H1 (cell line): ENCODE measurements around the gene RNF225. TPM values are rescaled to one million over a fixed set of nuclear protein-coding genes. Genes with fewer than 3 reads are reported as not detected.

Experiments
- CTCF ChIA-PET: fragments of 300-600 bp; sonication (Branson Sonifier 250); formaldehyde crosslinking; loops from one replicate; lab custom pipeline; 2021; ENCODE audit not compliant: partially characterized antibody; lab: Charles Lee
- POLR2A ChIA-PET: fragments of 300-600 bp; sonication (Branson Sonifier 250); formaldehyde crosslinking; loops from one replicate; lab custom pipeline; 2021; ENCODE audit warnings: inconsistent platforms; ENCODE audit not compliant: partially characterized antibody; lab: Charles Lee
- DNase-seq, 2 experiments: peaks; one replicate each; pipeline versions ENCODE4 v3.0.0 to v3.0.0-alpha.2; 2010 to 2022; ENCODE audit warnings: low spot score in 2 of 2, low read depth in 1 of 2, mixed read lengths in 1 of 2
- FAIRE-seq: peaks from 2 replicates; lab custom pipeline; 2011; peaks lifted over from hg19 to GRCh38; lab: Jason Lieb, UNC
- H2AFZ ChIP-seq: 2 replicates; pipeline ENCODE4 v1.8.1; 2012; ENCODE audit warnings: low read length, inconsistent platforms
- H2AK5ac ChIP-seq: 2 replicates; pipeline ENCODE4 v1.6.1; 2013; ENCODE audit warnings: low read depth, low read length
- H2BK120ac ChIP-seq: replicated peaks from 2 replicates; pipeline ENCODE3; 2013; ENCODE audit warnings: low read depth, low read length, inconsistent platforms
- H2BK12ac ChIP-seq: 2 replicates; pipeline ENCODE4 v1.6.1; 2013; ENCODE audit warnings: low read depth, low read length
- H2BK15ac ChIP-seq: 2 replicates; pipeline ENCODE4 v1.6.1; 2013; ENCODE audit warnings: low read length
- H2BK20ac ChIP-seq: 2 replicates; pipeline ENCODE4 v1.6.1; 2013; ENCODE audit warnings: low read length
- H2BK5ac ChIP-seq: 2 replicates; pipeline ENCODE4 v1.6.1; 2013; ENCODE audit warnings: low read depth, low read length
- H3K14ac ChIP-seq: 2 replicates; pipeline ENCODE4 v1.6.1; 2013; ENCODE audit warnings: inconsistent platforms; ENCODE audit not compliant: insufficient read length
- H3K18ac ChIP-seq: 2 replicates; pipeline ENCODE4 v1.6.1; 2013; ENCODE audit warnings: low read length; ENCODE audit errors: extremely low read depth
- H3K23ac ChIP-seq: 2 replicates; pipeline ENCODE4 v1.6.1; 2013; ENCODE audit warnings: inconsistent platforms; ENCODE audit not compliant: insufficient read length
- H3K23me2 ChIP-seq: 2 replicates; pipeline ENCODE4 v1.6.1; 2013; ENCODE audit warnings: low read depth, low read length
- H3K27ac ChIP-seq: 2 replicates; pipeline ENCODE4 v1.6.1; 2011; ENCODE audit warnings: low read depth, low read length, inconsistent platforms
- H3K27me3 ChIP-seq, 4 experiments: replicated peaks in 1 of 4; 1 replicate in 1 of 4; 2 replicates in 3 of 4; pipeline versions ENCODE4 v1.6.1 to v1.8.1; 2011 to 2013; ENCODE audit warnings: low read length in 3 of 4, mild to moderate bottlenecking in 3 of 4, inconsistent platforms in 2 of 4, mixed read lengths in 2 of 4, moderate library complexity in 1 of 4; ENCODE audit not compliant: control insufficient read depth in 3 of 4, insufficient read depth in 3 of 4; ENCODE audit errors: extremely low read depth in 1 of 4
- H3K36me3 ChIP-seq, 4 experiments: 2 replicates each; pipeline versions ENCODE4 v1.6.1 to v1.8.1; 2011 to 2013; ENCODE audit warnings: mild to moderate bottlenecking in 4 of 4, low read length in 3 of 4, moderate library complexity in 2 of 4, control low read depth in 1 of 4, inconsistent platforms in 1 of 4; ENCODE audit not compliant: insufficient read depth in 4 of 4, control insufficient read depth in 2 of 4
- H3K4ac ChIP-seq: replicated peaks from 2 replicates; pipeline ENCODE3; 2013; ENCODE audit warnings: low read length, low read depth, mixed read lengths, inconsistent platforms; ENCODE audit not compliant: insufficient read length
- H3K4me1 ChIP-seq, 4 experiments: replicated peaks in 1 of 4; 1 replicate in 1 of 4; 2 replicates in 3 of 4; pipeline versions ENCODE4 v1.6.1 to v1.8.1; 2011 to 2013; ENCODE audit warnings: low read length in 3 of 4, inconsistent platforms in 2 of 4, mixed read lengths in 1 of 4; ENCODE audit not compliant: insufficient read depth in 4 of 4, control insufficient read depth in 3 of 4
- H3K4me2 ChIP-seq, 2 experiments: 2 replicates each; pipeline versions ENCODE4 v1.6.1 to v1.8.1; 2011 to 2013; ENCODE audit warnings: low read depth in 2 of 2, low read length in 2 of 2, control low read depth in 1 of 2, inconsistent platforms in 1 of 2, mild to moderate bottlenecking in 1 of 2; ENCODE audit not compliant: insufficient read depth in 1 of 2
- H3K4me3 ChIP-seq, 4 experiments: fragments of 200-600, 300-600 bp in 1 of 4; sonication (generic), shearing (Covaris generic), sonication (Bioruptor Twin) in 1 of 4; 2 replicates each; pipeline versions ENCODE4 v1.5.1 to v1.8.1; 2011 to 2016; ENCODE audit warnings: low read length in 4 of 4, low read depth in 3 of 4, control low read depth in 2 of 4, inconsistent platforms in 2 of 4, mild to moderate bottlenecking in 2 of 4, mixed read lengths in 1 of 4, moderate library complexity in 1 of 4; ENCODE audit not compliant: insufficient read depth in 2 of 4; ENCODE audit errors: extremely low read depth in 1 of 4
- H3K56ac ChIP-seq: replicated peaks from 2 replicates; pipeline ENCODE3; 2013; ENCODE audit warnings: low read depth, mild to moderate bottlenecking, mixed read lengths, low read length, inconsistent platforms; ENCODE audit not compliant: insufficient read length
- H3K79me1 ChIP-seq: 2 replicates; pipeline ENCODE4 v1.6.1; 2013; ENCODE audit warnings: low read depth, low read length, control low read depth
- H3K79me2 ChIP-seq, 2 experiments: 2 replicates each; pipeline versions ENCODE4 v1.6.1 to v1.8.1; 2012 to 2013; ENCODE audit warnings: low read length in 2 of 2, mild to moderate bottlenecking in 2 of 2, inconsistent platforms in 1 of 2; ENCODE audit not compliant: insufficient read depth in 2 of 2, control insufficient read depth in 1 of 2
- H3K9ac ChIP-seq, 4 experiments: replicated peaks in 1 of 4; 1 replicate in 1 of 4; 2 replicates in 3 of 4; pipeline versions ENCODE4 v1.6.1 to v1.8.1; 2011 to 2013; ENCODE audit warnings: low read depth in 3 of 4, low read length in 3 of 4, control low read depth in 2 of 4, mild to moderate bottlenecking in 2 of 4, moderate library complexity in 2 of 4, inconsistent platforms in 1 of 4; ENCODE audit errors: extremely low read depth in 1 of 4
- H3K9me3 ChIP-seq, 2 experiments: 2 replicates each; pipeline versions ENCODE4 v1.6.1 to v1.8.1; 2012 to 2013; ENCODE audit warnings: mild to moderate bottlenecking in 2 of 2, moderate library complexity in 2 of 2, control low read depth in 1 of 2, inconsistent platforms in 1 of 2, low read depth in 1 of 2, low read length in 1 of 2, mixed read lengths in 1 of 2; ENCODE audit not compliant: insufficient read depth in 2 of 2
- H4K20me1 ChIP-seq, 2 experiments: replicated peaks in 1 of 2; 2 replicates each; pipeline versions ENCODE3 to v1.8.1; 2011 to 2013; ENCODE audit warnings: inconsistent platforms in 2 of 2, low read length in 2 of 2, mild to moderate bottlenecking in 1 of 2; ENCODE audit not compliant: insufficient read depth in 2 of 2, control insufficient read depth in 1 of 2
- H4K5ac ChIP-seq: 2 replicates; pipeline ENCODE4 v1.6.1; 2013; ENCODE audit warnings: low read length, low read depth, mixed read lengths, inconsistent platforms; ENCODE audit not compliant: insufficient read length
- H4K8ac ChIP-seq: 2 replicates; pipeline ENCODE4 v1.8.0; 2013; ENCODE audit warnings: mild to moderate bottlenecking, moderate library complexity, low read length, inconsistent platforms; ENCODE audit not compliant: insufficient read depth; ENCODE audit errors: extremely low read depth
- H4K91ac ChIP-seq: replicated peaks from 2 replicates; pipeline ENCODE3; 2013; ENCODE audit warnings: low read length, mixed read lengths, inconsistent platforms; ENCODE audit not compliant: insufficient read length
- ATF2 ChIP-seq: IDR thresholded peaks from 2 replicates; pipeline ENCODE4 v1.6.1; 2012; ENCODE audit warnings: low read length, inconsistent platforms
- KDM4A ChIP-seq: IDR thresholded peaks from one replicate; pipeline ENCODE4 v1.7.1; 2012; ENCODE audit warnings: low read depth, mild to moderate bottlenecking, moderate library complexity, low read length, inconsistent platforms; ENCODE audit not compliant: severe bottlenecking
- RNF2 ChIP-seq: fragments of 200-900, 300-1000 bp; sonication (generic); IDR thresholded peaks from 2 replicates; pipeline ENCODE4 v1.7.1; 2016; ENCODE audit warnings: borderline replicate concordance, low read depth, mild to moderate bottlenecking, antibody characterized with exemption, low read length; ENCODE audit not compliant: poor library complexity, severe bottlenecking; ENCODE audit errors: missing control alignments
- WGBS, 2 experiments: shearing (Covaris generic) in 1 of 2; methylation state at CpG; one replicate each; pipeline versions ENCODE4 v1.1.6 to v1.1.7; 2013 to 2015; ENCODE audit warnings: low lambda C conversion rate in 2 of 2, mixed read lengths in 2 of 2, inconsistent platforms in 1 of 2, low coverage in 1 of 2, missing lambda C conversion rate in 1 of 2; ENCODE audit not compliant: insufficient replicate concordance in 2 of 2, insufficient coverage in 1 of 2, insufficient read length in 1 of 2; ENCODE audit errors: extremely low coverage in 1 of 2, missing lambda C conversion rate in 1 of 2; 5-methylcytosine and 5-hydroxymethylcytosine counted together
- polyA plus RNA-seq, 7 experiments: library from polyadenylated mRNA; depleted of rRNA in 3 of 7; stranded (reverse) in 5 of 7; unstranded in 2 of 7; fragments of >200 nt in 5 of 7; fragments of 200-250 nt in 2 of 7; gene quantifications; 1 replicate in 5 of 7; 2 replicates in 1 of 7; 4 replicates in 1 of 7; pipeline versions ENCODE4 v1.2.1 to v1.2.3, GENCODE V29; 2011 to 2013; ENCODE audit warnings: missing spikeins in 2 of 7, mixed read lengths in 2 of 7
- total RNA-seq: library from RNA; stranded (reverse); fragmentation: NEBNext Ultra II Directional; extraction: Animal tissue kit (Norgen Biotek cat#: 25700); gene quantifications from 2 replicates; pipeline ENCODE4 v1.2.1, GENCODE V29; 2021

The RNF225 gene
- total and polyA plus RNA-seq, 2 of the 8 experiments (the other 6 are each of a cell fraction or from before 2014, with no cell fraction given): 0.17 to 1.0 TPM

GRCh38 chr19:58440556-58440955 lies 45.1 kb downstream of the RNF225 start:
- H4K91ac ChIP-seq: no peak overlapping the region
- peaks cover 0 to 8% (median 2%) of the 10 kb centered on the region in 4 experiments; a peak in 4 of 7 replicates for H3K27me3 ChIP-seq
- no peaks in the 10 kb centered on the region for H3K79me2 ChIP-seq
- H2BK5ac ChIP-seq: no peak overlapping the region; the same call in 1 of the 2 replicates
- peaks cover 0 to 14% (median 9%) of the 10 kb centered on the region in 4 experiments; a peak in 5 of 8 replicates for H3K36me3 ChIP-seq
- peaks cover 0 to 5% (median 3%) of the 10 kb centered on the region in 4 experiments; a peak in 4 of 7 replicates for H3K4me1 ChIP-seq
- H3K56ac ChIP-seq: no peak overlapping the region
- no peak overlapping the region for H3K27ac ChIP-seq
- ChIA-PET POLR2A (interaction anchor here (0.5 to 2.6 kb wide), 5 partner anchors 11 to 79 kb away, joined by 3 to 13 read pairs (median 3); partner anchors contain the start of genes ZBTB45, ZNF324B and ZNF584), CTCF (no interaction called here)
- H3K4me2 ChIP-seq: peak overlapping the region; percentile 85 to 96
- DNase-seq: no peak
- H3K23me2 ChIP-seq: peaks cover 9% of the 10 kb centered on the region; the same call in 1 of the 2 replicates
- H2BK15ac ChIP-seq: no peak overlapping the region
- H3K23ac ChIP-seq: no peak overlapping the region
- no peak overlapping the region for H2BK12ac ChIP-seq
- no peak overlapping the region for H2BK20ac ChIP-seq
- no peak overlapping the region for H2BK120ac ChIP-seq
- H3K4me3 ChIP-seq: peak overlapping the region; percentile 82 to 96 (median 90)
- H4K5ac ChIP-seq: no peak overlapping the region
- H3K9me3 ChIP-seq: peaks cover 14 to 21% of the 10 kb centered on the region in 2 experiments; a peak in 3 of 4 replicates
- H4K20me1 ChIP-seq: no peaks in the 10 kb centered on the region
- H3K18ac ChIP-seq: peak overlapping the region; percentile 27; the same call in 1 of the 2 replicates
- TF ChIP-seq KDM4A: peak; percentile 93
- TF ChIP-seq ATF2: no peak
- peak; percentile 33 for TF ChIP-seq RNF2
- TF ChIP-seq, all 59 proteins: peak for 2
- H4K8ac ChIP-seq: peak overlapping the region; percentile 58
- WGBS, 2 experiments: 63% methylated on average over 22 of the region's 31 CpGs; no CpG with 5 or more reads in 1 of the 2 experiments
- no peak overlapping the region for H3K14ac ChIP-seq
- H2AFZ ChIP-seq: no peak overlapping the region
- H2AK5ac ChIP-seq: no peak overlapping the region
- H3K79me1 ChIP-seq: 0 out of 2 replicates have a peak, but pooled peaks cover 2% of the 10 kb centered on the region
- no peak overlapping the region for H3K9ac ChIP-seq
- no peak overlapping the region for H3K4ac ChIP-seq
- FAIRE-seq: no peak
